ENCODE results near the gene MDP1. TPM values are rescaled to one million over a fixed set of nuclear protein-coding genes. Genes with fewer than 3 reads are reported as not detected.

MDP1 gene
- total and polyA plus RNA-seq, 3 experiments from 2014 or later, result 15.5 to 25.8 (median 16.2) TPM

DNA sequence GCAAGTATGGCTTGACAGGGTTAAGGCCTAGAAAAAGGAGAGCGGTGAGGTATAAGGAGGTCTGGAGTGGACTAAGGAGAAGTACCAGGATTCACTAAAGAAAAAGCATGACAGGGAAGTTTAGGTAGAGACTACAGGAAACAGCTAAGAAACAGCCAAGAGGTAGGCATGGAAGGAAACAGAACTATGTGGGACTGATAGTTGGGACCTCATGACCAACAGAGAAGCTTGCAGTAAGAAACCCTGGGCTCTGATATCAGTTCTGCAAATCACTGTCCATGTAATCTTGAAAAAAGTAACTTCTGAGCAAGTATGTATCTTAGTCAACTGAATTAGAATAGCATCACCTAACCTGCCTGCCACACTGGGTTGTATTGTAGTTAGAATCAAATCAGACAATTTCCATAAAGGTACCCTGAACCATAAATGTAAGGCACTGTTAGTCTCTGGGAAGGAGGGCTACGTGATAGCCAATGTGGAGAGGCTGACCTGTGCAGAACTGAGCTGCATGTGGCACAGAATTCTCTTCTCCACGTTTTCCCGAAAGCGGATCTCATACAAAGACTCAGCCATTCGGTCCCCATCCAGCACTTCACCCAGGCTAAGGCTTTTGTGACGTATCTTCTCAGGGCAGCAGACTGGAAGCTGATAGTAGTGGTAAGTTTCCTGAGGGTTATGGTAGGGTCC lies 21.5 kb downstream of the MDP1 start:
- Mint-ChIP-seq H3K27ac (peak overlapping the region; percentile 96 to 100 (median 99)), H3K4me3 (peak overlapping the region; percentile 83 to 96 (median 94)), H3K4me1 (peaks cover 38 to 75% (median 56%) of the 10 kb centered on the region in 3 donors), H3K27me3 (peaks cover 0 to 1% of the 10 kb centered on the region in 2 donors), H3K9me3 (peaks cover 0 to 3% (median 0%) of the 10 kb centered on the region in 5 donors), H3K36me3 (peaks cover 9 to 63% (median 12%) of the 10 kb centered on the region in 3 donors)
- POLR2A ChIA-PET, result interaction anchor here (1.8 to 3.2 kb wide), 5 partner anchors 19 to 58 kb away, joined by 9 to 43 read pairs (median 20); partner anchors contain the start of genes CHMP4A, IRF9, MDP1 and PSME1
- H3K36me3 ChIP-seq (ENCODE audit: insufficient read depth, low read length), result peaks cover 16% of the 10 kb centered on the region
- peak overlapping the region; percentile 100 for H3K27ac ChIP-seq (ENCODE audit: low read depth, low read length)
- peak overlapping the region; percentile 91 for H3K4me3 ChIP-seq (ENCODE audit: low read length)
- peaks cover 35% of the 10 kb centered on the region for H3K4me1 ChIP-seq (ENCODE audit: insufficient read depth, low read length)
- CTCF ChIA-PET, result interaction anchor here (1.2 to 2.2 kb wide), 7 partner anchors 19 to 139 kb away, joined by 3 to 7 read pairs (median 5); partner anchors contain the start of genes CHMP4A, CIDEB, MDP1 and PSME2
- no peaks in the 10 kb centered on the region for H3K9me3 ChIP-seq (ENCODE audit: low read length)
- H3K27me3 ChIP-seq (ENCODE audit: insufficient read depth, low read length, poor library complexity, severe bottlenecking), result no peaks in the 10 kb centered on the region
- DNase-seq, result no peak

DNA sequence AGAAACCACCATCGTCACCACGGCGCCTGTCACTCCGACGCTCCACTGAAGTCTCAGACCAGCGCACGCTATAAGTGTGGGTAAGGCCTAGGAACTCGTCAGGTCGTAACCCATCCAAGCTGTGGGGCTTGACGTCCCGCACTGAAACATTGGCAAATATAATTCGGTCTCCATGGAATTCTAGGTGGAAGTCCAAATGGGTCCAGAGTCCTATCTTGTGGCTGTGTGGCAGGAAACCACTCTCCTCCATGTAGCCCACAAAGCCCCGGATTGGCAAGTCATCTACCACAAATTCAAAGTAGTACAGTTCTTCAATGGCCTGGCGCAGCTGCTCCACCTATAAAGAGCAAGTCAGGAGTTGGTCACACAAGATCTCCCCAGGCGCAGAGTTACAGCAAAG lies 22.9 kb downstream of the MDP1 start:
- Mint-ChIP-seq H3K4me3 (peak overlapping the region in 4 of 7 donors; percentile 23 to 78 (median 50)), H3K9me3 (no peaks in the 10 kb centered on the region), H3K4me1 (peaks cover 40 to 77% (median 59%) of the 10 kb centered on the region in 3 donors), H3K27ac (peak overlapping the region; percentile 50 to 99 (median 86)), H3K36me3 (peaks cover 0 to 58% (median 8%) of the 10 kb centered on the region in 3 donors), H3K27me3 (peaks cover 0 to 1% of the 10 kb centered on the region in 2 donors)
- POLR2A ChIA-PET, result no interaction called here
- H3K9me3 ChIP-seq (ENCODE audit: low read length), result no peaks in the 10 kb centered on the region
- H3K4me3 ChIP-seq (ENCODE audit: low read length), result no peak overlapping the region
- CTCF ChIA-PET, result interaction anchor here (1.4 kb wide), 1 partner anchor 20 kb away, joined by 5 read pairs; the partner anchor contains the start of gene CHMP4A
- no peaks in the 10 kb centered on the region for H3K27me3 ChIP-seq (ENCODE audit: insufficient read depth, low read length, poor library complexity, severe bottlenecking)
- no peak for DNase-seq
- H3K27ac ChIP-seq (ENCODE audit: low read depth, low read length), result no peak overlapping the region
- peaks cover 39% of the 10 kb centered on the region for H3K4me1 ChIP-seq (ENCODE audit: insufficient read depth, low read length)
- H3K36me3 ChIP-seq (ENCODE audit: insufficient read depth, low read length), result peaks cover 16% of the 10 kb centered on the region

DNA sequence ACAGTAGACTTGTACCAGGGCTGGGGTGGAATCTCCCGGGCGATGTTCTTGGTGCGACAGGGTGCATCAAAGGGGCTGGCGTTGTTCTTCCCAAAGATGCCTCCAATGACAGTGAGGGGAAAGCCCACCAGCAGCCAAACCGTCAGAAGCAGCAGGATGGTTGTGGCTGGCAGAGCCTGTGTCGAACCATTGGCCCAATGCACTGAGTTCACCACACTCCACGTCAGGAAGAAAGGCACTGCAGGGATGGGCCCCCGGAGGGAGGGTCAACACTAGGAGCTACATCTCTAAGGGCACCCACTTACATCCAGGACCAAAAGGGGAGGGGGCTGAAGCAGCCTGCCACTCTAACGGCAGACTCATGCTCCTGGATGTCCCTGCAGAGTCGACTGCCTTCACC lies 25.4 kb downstream of the MDP1 start:
- Histone ChIP-seq H3K27me3 (ENCODE audit: insufficient read depth, low read length, poor library complexity, severe bottlenecking) (no peaks in the 10 kb centered on the region), H3K27ac (ENCODE audit: low read depth, low read length) (no peak overlapping the region), H3K4me3 (ENCODE audit: low read length) (no peak overlapping the region), H3K36me3 (ENCODE audit: insufficient read depth, low read length) (peaks cover 32% of the 10 kb centered on the region), H3K9me3 (ENCODE audit: low read length) (no peaks in the 10 kb centered on the region), H3K4me1 (ENCODE audit: insufficient read depth, low read length) (peaks cover 43% of the 10 kb centered on the region)
- Mint-ChIP-seq H3K4me1 (peaks cover 37 to 72% (median 56%) of the 10 kb centered on the region in 3 donors), H3K4me3 (peak overlapping the region in 1 of 7 donors; percentile 55), H3K9me3 (no peaks in the 10 kb centered on the region), H3K27me3 (no peaks in the 10 kb centered on the region), H3K36me3 (peaks cover 0 to 60% (median 8%) of the 10 kb centered on the region in 3 donors), H3K27ac (peak overlapping the region in 5 of 8 donors; percentile 86 to 99 (median 96))
- ChIA-PET CTCF (interaction anchor here (1.6 kb wide), 1 partner anchor 52 kb away, joined by 4 read pairs; the partner anchor contains the start of gene TINF2), POLR2A (no interaction called here)
- no peak for DNase-seq

DNA sequence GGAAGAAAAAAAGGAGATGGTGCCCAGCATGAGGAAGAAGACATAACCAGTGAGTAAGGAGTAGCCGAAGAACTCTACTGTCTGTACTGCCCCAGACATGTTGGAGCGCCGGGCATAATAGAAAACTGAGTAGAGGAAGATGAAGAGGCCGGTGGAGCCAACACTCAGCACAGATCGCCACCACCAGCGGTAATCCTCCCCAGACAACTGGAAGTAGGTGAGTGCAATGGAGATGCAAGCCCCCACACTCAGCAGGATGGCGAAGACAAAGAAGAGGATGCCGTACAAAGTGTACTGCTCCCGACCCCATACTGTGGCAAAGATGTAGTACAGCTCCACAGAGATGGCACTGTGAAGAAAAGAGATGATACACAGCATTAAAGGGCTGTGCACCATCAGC lies 26.4 kb downstream of the MDP1 start:
- Histone ChIP-seq H3K36me3 (ENCODE audit: insufficient read depth, low read length) (peaks cover 41% of the 10 kb centered on the region), H3K9me3 (ENCODE audit: low read length) (no peaks in the 10 kb centered on the region), H3K4me1 (ENCODE audit: insufficient read depth, low read length) (peaks cover 37% of the 10 kb centered on the region), H3K27ac (ENCODE audit: low read depth, low read length) (no peak overlapping the region), H3K27me3 (ENCODE audit: insufficient read depth, low read length, poor library complexity, severe bottlenecking) (no peaks in the 10 kb centered on the region), H3K4me3 (ENCODE audit: low read length) (no peak overlapping the region)
- Mint-ChIP-seq H3K9me3 (no peaks in the 10 kb centered on the region), H3K27ac (peak overlapping the region; percentile 44 to 99 (median 96)), H3K36me3 (peaks cover 0 to 62% (median 8%) of the 10 kb centered on the region in 3 donors), H3K27me3 (no peaks in the 10 kb centered on the region), H3K4me3 (peak overlapping the region in 2 of 7 donors; percentile 94 to 95), H3K4me1 (peaks cover 31 to 62% (median 50%) of the 10 kb centered on the region in 3 donors)
- ChIA-PET POLR2A (interaction anchor here (1.3 to 2.0 kb wide), 7 partner anchors 23 to 54 kb away, joined by 3 to 16 read pairs (median 4); partner anchors contain the start of genes CHMP4A, IRF9, MDP1 and PSME1), CTCF (interaction anchor here (1.0 to 5.2 kb wide), 13 partner anchors 17 to 242 kb away, joined by 3 to 36 read pairs (median 6); partner anchors contain the start of genes CHMP4A, CIDEB, DCAF11 and IRF9)
- no peak for DNase-seq

DNA sequence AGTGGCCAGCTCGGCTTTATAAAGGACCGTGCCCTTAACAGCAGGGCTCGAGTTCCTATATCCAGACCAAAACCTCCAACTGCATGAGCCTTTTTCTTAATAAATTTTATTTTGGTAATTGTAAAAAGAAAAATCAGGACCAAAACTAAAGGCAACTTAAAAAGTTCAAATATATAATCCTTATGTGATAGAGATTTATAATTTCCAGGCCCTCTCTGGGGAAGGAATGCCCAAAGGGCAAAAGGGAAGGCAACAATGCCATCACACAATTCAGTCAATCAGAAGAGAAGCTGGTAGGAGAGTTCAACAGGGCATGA lies 26.8 kb downstream of the MDP1 start:
- H3K27me3 Mint-ChIP-seq, result no peaks in the 10 kb centered on the region
- H3K4me3 ChIP-seq (ENCODE audit: low read length), result no peak overlapping the region
- CTCF ChIA-PET, result interaction anchor here (0.5 to 5.2 kb wide), 14 partner anchors 11 to 242 kb away, joined by 3 to 36 read pairs (median 5); partner anchors contain the start of genes CHMP4A, CIDEB, DCAF11 and IRF9

DNA sequence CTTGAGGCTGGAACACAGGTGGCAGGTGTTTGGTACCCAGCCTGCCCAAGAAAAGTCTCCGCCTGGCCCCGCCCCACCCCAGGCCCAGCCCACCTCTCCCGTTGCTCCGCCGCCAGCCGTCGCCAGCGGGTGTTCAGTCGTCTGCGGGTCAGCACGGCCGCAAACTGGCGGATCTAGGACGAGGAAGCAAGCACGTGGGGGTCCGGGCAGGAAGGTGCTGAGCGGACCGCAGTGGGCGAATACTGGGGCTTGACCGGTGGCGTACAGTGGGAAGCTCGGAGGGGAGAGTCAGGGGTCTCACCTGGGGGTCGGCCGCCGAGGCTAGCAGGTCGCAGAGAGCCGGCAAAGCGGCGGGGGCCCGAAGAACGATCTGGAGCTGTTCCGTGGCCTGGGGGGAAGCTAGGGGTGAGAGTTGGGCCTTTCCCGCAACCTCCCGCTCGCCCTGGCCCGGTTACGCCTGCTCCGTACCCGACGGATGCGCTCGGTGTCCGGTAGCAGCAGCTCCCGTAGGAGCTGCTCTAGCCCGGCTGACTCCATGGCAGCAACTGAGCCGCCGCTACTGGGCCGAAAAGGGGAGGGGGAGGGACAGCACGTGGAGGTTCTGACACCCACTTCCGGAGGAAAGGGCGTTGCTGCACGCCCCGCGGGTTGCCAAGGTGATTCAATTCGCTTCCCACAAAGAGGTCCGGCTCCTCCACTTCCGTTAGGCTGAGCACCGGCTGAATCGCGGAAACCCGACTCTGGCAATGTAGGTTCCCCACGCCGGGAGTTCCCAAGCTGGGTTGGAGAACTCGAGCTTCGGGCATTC lies 27.4 kb downstream of the MDP1 start, which contains the start of gene IPO4:
Gene IPO4 (minus strand): TSS at position 566 of the 808 bp plus-strand sequence. CDS start 29 bp downstream, at position 537.
- peaks cover 0 to 65% (median 8%) of the 10 kb centered on the region in 3 donors for H3K36me3 Mint-ChIP-seq
- Histone ChIP-seq H3K4me3 (ENCODE audit: low read length) (peak within 1 kb of the TSS; percentile 85), H3K27me3 (ENCODE audit: insufficient read depth, low read length, poor library complexity, severe bottlenecking) (no peaks in the 10 kb centered on the region), H3K36me3 (ENCODE audit: insufficient read depth, low read length) (peaks cover 44% of the 10 kb centered on the region), H3K27ac (ENCODE audit: low read depth, low read length) (peak within 1 kb of the TSS; percentile 74), H3K9me3 (ENCODE audit: low read length) (no peaks in the 10 kb centered on the region), H3K4me1 (ENCODE audit: insufficient read depth, low read length) (peaks cover 31% of the 10 kb centered on the region)
- POLR2A ChIA-PET, result interaction anchor here (0.6 to 2.0 kb wide), 9 partner anchors 18 to 156 kb away, joined by 3 to 16 read pairs (median 4); partner anchors contain the start of genes CHMP4A, IRF9, MDP1 and PSME1
- no peaks in the 10 kb centered on the region for H3K27me3 Mint-ChIP-seq
- peaks cover 25 to 56% (median 43%) of the 10 kb centered on the region in 3 donors for H3K4me1 Mint-ChIP-seq
- CTCF ChIA-PET, result interaction anchor here (0.5 to 5.2 kb wide), 14 partner anchors 11 to 243 kb away, joined by 3 to 36 read pairs (median 5); partner anchors contain the start of genes CHMP4A, CIDEB, DCAF11 and IRF9
- H3K4me3 Mint-ChIP-seq, result peak within 1 kb of the TSS; percentile 90 to 95 (median 92)
- DNase-seq, result peak; percentile 91 to 97 (median 94)
- H3K27ac Mint-ChIP-seq, result peak within 1 kb of the TSS; percentile 80 to 99 (median 96)
- H3K9me3 Mint-ChIP-seq, result no peaks in the 10 kb centered on the region

More for the DNA sequence above, 26.8 kb downstream of the MDP1 start:
- peak overlapping the region; percentile 90 to 95 (median 92) for H3K4me3 Mint-ChIP-seq
- H3K27ac ChIP-seq (ENCODE audit: low read depth, low read length), result peak overlapping the region; percentile 74
- no peaks in the 10 kb centered on the region for H3K9me3 Mint-ChIP-seq
- peaks cover 27 to 58% (median 46%) of the 10 kb centered on the region in 3 donors for H3K4me1 Mint-ChIP-seq
- no peaks in the 10 kb centered on the region for H3K27me3 ChIP-seq (ENCODE audit: insufficient read depth, low read length, poor library complexity, severe bottlenecking)
- H3K4me1 ChIP-seq (ENCODE audit: insufficient read depth, low read length), result peaks cover 32% of the 10 kb centered on the region
- peaks cover 0 to 62% (median 8%) of the 10 kb centered on the region in 3 donors for H3K36me3 Mint-ChIP-seq
- DNase-seq, result no peak
- POLR2A ChIA-PET, result interaction anchor here (0.6 to 2.0 kb wide), 8 partner anchors 18 to 54 kb away, joined by 3 to 16 read pairs (median 4); partner anchors contain the start of genes CHMP4A, IRF9, MDP1 and PSME1
- H3K9me3 ChIP-seq (ENCODE audit: low read length), result no peaks in the 10 kb centered on the region
- H3K36me3 ChIP-seq (ENCODE audit: insufficient read depth, low read length), result peaks cover 42% of the 10 kb centered on the region
- H3K27ac Mint-ChIP-seq, result peak overlapping the region; percentile 80 to 99 (median 96)

DNA sequence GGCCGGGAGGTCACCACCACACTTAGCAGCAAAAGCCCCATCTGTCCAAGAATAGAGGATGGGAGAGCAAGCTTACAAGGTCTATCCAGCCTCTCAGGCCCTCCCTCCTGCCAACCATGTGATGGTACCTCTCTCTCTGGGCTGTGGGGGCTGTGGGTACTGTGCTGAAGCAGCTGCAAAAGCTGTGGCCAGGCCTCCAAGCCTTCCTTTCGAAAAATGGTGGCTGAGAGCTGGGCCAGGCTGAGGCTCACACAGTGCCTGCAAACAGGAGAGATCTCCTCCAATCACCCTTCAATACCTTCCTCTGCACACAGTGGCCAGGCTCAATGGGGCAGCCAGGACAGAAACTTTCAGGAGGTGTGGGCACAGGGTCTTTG lies 28.3 kb downstream of the MDP1 start:
- Mint-ChIP-seq H3K36me3 (peaks cover 0 to 68% (median 2%) of the 10 kb centered on the region in 3 donors), H3K27ac (peak overlapping the region; percentile 80 to 99 (median 96)), H3K9me3 (no peaks in the 10 kb centered on the region), H3K4me3 (peak overlapping the region; percentile 90 to 95 (median 92)), H3K27me3 (no peaks in the 10 kb centered on the region), H3K4me1 (peaks cover 24 to 49% (median 36%) of the 10 kb centered on the region in 3 donors)
- ChIA-PET CTCF (interaction anchor here (0.8 to 5.2 kb wide), 4 partner anchors 26 to 249 kb away, joined by 3 to 36 read pairs (median 5); partner anchors contain the start of genes IRF9 and TINF2), POLR2A (interaction anchor here (1.3 kb wide), 1 partner anchor 25 kb away, joined by 3 read pairs; no protein-coding TSS in a partner anchor)
- Histone ChIP-seq H3K36me3 (ENCODE audit: insufficient read depth, low read length) (peaks cover 41% of the 10 kb centered on the region), H3K9me3 (ENCODE audit: low read length) (no peaks in the 10 kb centered on the region), H3K4me1 (ENCODE audit: insufficient read depth, low read length) (peaks cover 28% of the 10 kb centered on the region), H3K27ac (ENCODE audit: low read depth, low read length) (no peak overlapping the region), H3K27me3 (ENCODE audit: insufficient read depth, low read length, poor library complexity, severe bottlenecking) (no peaks in the 10 kb centered on the region), H3K4me3 (ENCODE audit: low read length) (peak overlapping the region; percentile 85)
- no peak for DNase-seq
